GM19240 (cell line): ENCODE results near the gene ADARB2.

ENCODE experiments used
- DNase-seq: peaks from one replicate; pipeline ENCODE4 v3.0.0; 2011; ENCODE audit warnings: low spot score; ENCODE audit not compliant: insufficient read length

The ADARB2 gene

DNA sequence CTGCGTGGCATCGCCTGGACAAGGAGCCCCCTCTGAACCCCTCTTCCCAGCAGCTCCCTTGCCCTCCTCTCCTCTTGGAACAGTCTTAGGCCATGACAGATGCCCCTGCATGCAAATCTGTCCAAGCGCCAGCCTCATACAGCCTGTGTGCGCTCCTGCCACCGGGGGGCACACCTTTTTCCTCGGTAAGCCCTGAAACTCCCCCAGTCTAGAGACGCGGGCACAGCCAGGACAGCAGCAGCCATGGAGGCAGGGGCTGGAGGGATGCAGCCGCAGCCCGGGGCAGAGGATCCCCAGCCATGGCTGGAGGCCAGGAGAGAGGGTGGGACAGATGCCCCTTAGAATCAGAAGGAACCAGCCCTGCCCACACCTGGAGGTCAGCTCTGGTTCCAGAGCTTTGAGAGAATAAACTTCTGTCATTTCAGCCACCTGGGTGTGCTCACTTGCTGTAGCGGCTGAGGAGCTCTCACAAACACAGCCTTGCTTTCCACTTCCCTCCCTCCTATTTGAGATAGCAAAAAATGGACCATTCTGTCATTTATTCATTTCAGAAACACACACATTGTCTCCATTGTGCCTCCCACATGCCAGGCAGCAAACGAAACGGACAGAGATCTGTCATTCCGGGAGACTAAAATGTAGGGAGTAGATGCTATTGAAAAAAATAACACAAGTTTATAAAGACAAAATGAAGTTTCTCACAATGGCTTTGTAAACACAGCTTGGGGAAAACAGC, 439.6 kb downstream of the ADARB2 start:
- no peak for DNase-seq

DNA sequence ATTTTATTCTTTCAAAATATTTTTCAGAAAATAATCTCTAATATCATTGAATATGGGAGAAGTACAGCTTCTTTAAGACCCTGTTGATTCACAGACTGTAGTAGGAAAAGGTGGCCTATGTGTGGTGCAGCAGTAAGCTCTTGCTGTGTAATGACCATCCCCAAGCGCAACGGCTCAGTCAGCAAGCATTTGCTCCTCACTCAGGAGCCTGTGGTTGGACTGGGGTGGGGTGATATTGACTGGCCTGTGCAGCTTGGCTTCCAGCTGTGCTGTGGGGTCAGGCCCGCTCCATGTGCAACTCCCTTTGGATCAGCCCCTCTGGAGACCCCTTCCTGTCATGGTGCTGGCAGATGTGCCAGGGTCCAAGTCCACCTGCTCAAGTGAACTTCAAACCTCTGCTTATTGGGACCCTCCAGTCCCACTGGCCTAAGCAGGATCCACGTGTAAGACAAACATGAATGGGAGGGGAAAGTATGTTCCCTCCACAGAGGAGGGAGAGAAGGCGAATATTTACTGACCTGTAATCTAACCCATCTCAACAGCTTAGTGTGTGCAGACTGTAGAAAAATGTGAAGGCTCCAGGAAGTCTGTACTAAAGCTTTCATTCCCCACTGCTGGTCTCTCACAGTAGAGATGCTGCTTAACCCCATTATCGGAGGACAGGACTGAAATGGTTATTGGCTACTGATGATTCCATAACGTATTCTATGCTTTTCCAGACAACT, 441.4 kb downstream of the ADARB2 start:
- no peak for DNase-seq

DNA sequence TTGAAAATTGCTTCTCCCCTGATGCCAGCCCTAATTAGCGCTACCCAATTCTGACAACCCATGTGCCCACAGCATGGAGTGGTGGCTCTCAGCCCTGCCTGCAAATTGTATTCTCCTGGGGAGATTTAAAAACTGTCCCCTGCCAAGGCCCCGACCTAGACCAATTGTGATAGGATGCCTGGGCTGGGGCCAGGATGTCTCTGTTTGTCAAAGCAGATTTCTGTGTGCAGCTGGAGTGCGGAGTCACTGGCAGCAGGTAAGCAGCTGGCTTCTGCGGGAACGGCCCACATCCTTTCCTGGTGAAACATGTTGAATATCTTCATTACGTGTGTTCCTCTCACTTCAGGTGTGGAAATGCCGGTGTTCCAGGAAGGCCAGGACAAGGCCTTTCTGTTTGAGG, 442.6 kb downstream of the ADARB2 start:
- no peak for DNase-seq

DNA sequence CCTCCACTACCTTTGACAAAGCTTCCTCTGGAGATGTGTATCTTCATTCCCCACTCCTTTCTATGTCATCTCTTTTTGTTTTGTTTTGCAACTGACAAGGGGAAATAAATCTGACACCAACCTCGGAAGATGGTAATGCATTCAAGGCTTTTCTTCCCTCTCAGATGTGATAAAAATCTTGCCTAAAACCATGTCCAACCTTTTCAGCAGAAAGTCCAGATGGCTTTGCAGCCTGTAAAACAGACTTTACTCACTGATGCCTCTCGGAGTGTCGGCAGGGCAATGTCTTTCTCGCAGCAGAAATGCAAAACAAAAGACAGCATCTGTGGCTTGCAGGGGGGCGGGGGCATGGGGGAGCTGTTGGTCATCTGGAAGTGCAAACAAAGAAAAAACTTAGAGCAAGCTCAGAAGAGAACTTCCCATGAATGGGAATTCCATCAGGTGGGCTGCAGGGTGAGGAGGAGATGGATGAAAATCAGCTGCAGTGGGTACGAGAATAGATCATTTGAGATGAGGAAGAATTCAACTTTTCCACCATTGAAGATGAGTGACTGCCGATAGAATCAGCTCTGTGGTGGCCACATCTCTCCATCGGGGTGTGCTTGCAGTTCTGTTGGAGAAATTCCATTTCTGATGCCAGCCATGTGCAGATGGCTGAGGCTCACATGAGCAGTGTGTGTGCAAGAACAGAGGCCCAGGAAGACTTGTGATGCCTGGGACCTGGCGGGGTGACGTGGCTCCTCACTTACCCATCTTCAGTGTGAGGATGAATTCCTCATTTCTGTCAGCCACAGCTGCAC, 443.5 kb downstream of the ADARB2 start:
- DNase-seq, result no peak

DNA sequence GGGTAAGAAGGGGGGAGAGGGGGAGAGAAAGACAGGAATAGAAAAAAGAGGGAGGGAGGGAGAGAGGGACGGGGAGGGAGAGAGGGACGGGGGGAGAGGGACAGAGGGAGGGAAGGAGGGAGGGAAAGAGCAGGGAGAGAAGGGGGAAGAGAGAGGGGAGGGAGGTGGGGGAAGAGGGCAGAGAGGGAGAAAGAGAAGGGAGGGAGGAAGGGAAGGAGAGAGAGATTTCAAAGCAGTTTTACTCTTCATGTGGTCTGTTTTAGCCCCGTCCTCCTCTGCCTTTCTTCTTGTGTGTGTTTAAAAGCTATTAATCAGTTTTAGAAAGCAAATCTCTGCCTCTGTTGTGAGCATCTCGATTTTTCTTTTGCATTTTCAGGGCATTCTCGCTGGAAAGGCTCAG, 444.2 kb downstream of the ADARB2 start:
- DNase-seq, result no peak

DNA sequence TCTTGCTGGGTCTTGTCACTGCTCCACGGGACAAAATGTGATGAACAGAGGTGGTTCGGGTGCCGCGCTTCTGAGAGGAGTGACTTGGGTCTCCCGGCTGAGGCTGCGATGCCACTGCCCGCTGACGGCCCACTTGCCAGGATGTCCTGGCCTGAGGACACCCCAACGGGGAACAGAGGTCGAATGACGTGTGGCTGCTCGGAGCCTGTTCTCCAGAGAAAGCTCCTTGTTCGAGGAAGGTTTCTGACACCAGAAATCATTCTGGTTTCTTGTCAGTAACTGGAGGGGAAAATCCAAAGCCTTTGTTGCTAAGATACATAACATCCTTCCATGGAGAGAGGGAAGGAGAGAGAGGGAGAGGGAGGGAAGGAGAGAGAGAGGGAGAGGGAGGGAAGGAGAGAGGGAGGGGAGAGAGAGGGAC, 444.7 kb downstream of the ADARB2 start:
- no peak for DNase-seq

DNA sequence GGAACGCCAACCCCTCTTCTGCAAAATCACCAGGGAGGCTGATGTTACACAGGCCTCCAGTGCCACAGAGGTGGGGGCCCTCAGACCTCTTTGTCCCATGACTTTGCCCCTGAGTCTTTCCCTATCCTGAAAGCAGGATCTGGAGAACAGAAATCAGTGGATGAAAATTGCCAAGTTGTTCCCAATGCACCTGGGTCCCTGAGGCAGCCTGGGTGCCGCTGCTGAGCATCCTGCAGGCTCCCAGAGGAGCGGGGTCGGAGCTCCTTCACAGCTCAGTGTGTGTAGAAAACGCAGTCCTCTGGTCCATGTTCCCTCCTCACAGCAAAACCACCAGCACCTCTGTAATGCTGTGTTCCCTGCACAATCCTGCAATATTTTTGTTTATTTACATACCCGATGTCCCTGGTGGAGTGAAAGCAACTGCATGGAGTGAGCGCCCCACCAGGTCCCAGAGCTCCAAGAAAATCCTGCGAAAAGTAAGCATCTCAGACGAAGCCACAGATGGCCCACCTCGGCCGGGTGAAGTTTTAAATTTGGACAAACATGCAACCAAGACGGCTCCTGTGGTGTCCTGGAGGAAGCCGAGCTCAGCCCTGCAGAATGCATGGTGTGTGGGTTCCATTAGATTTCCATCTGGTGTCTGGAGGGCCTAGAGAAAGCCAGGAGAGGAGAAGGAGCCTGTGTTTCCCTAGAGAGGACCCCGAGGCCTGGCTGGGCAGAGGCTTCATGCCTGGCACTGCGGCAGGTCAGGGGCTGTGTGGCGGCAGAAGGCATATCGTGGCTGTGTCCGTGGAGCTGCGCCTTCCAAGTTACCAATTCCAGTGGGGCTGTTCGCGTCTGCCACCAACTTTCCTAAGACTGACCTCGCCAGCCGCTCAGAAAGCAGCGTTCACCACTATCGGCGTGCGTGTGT, 445.9 kb downstream of the ADARB2 start:
- no peak for DNase-seq

DNA sequence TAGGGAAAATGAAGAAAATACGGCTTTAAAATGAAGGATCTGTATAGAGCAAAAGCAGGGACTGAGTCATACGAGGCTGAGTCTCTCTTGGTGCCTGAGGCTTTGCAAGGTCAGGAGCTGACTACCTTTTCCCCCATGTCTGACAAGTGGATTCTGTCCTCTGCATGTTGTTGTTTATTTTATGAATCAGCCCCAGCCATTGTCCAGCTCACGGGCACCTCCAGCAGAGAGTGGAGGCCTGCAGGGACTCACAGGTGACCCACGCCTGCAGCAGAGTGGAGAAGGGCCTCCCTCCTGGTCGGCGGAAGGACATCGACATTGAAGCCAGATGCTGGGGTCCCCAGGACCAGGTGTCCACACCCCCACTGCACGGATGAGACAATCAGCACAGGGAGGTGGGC, 447.3 kb downstream of the ADARB2 start:
- no peak for DNase-seq

DNA sequence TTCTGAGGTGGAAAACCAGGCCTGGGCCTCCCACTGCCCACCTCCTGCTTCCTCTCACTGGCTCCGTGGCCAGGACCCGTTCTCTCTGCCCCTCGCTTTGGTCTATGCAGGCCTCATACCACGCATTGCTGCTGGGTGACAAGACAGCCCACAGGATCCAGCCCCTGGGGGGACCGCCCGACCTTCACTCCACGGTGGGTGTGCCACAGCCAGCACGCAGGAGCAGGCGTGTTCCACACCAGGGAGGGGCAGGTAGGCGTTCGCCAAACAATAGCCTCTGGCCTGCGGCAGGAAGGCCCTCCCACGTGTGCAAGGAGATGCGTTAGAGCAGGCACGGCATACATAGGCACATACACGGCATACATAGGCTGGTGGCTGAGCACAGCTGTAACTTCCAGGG, 447.7 kb downstream of the ADARB2 start:
- no peak for DNase-seq

DNA sequence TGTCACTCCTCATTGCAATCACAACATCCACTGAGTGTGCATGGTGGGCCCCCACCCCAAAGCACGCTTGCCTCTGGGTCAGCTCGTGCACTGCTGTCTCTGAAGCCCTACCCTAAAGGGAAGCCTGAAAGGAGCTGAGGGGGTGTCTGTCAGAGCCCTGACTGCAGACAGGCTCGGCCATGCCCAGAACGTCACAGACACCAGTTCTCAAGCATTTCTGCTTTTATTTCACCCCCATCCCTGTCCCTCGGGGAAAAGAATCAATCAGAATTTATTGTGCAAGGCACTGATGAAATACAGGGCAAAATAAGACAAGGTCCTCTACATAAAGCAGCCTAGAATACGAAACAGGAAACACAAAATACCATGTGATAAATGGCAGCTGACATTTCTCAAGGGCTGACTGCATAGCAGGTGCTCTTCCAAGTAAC, 449.3 kb downstream of the ADARB2 start:
- no peak for DNase-seq

DNA sequence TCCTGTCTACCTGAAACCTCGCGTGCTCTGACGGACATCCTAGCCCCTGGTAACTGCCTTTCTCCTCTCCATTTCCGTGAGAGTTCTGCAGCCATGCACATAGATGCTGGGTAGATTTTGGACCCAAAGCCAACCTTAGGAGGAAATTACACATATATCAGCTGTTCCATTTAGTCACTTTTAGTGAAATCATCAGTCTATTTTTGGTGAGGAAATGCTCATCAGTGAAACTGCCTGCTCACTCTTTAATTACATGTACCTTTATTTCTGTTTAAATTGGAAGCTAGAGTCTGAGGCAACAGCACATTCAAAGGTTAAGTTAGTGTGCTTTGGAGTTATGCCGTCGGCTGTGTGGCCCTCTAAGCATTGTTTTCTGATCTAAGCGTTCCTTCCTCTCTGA, 449.8 kb downstream of the ADARB2 start:
- no peak for DNase-seq

DNA sequence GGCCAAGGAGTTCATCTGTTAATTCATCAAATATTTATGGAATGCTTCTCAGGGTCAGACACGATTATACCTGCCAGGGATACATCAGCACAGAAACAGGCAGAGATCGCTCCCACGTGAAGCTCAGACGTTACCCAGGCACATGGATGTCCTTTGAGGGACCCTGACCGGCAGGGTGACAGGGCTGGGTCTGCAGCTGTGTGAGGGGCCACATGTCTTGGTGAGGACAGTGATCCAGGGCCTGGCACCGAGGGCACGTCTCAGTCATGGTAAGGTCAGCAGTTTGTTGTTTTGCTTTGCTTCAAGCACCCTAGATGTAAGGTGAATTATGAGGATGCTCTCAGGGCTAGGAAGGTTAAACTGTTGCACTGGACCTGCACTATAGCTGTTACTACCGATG, 453.2 kb downstream of the ADARB2 start:
- DNase-seq, result no peak

DNA sequence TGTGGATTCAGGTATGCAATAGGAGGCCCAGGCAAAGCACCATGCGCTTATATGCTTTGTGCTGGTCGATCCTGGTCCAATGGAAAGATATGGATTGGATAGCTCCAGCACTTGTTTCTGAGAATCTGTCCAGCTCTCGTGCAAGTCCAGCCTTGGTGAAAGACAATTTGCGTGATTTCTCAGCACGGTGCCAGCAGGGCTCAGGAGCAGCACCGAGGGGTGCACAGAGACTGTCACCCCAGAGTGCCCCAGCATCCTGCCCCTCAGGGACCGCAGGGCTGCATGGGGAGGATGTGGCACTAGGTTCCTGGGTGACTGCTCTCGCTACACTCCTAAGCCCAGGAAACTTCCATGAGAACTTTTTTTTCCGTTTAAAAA, 455.9 kb downstream of the ADARB2 start:
- no peak for DNase-seq

DNA sequence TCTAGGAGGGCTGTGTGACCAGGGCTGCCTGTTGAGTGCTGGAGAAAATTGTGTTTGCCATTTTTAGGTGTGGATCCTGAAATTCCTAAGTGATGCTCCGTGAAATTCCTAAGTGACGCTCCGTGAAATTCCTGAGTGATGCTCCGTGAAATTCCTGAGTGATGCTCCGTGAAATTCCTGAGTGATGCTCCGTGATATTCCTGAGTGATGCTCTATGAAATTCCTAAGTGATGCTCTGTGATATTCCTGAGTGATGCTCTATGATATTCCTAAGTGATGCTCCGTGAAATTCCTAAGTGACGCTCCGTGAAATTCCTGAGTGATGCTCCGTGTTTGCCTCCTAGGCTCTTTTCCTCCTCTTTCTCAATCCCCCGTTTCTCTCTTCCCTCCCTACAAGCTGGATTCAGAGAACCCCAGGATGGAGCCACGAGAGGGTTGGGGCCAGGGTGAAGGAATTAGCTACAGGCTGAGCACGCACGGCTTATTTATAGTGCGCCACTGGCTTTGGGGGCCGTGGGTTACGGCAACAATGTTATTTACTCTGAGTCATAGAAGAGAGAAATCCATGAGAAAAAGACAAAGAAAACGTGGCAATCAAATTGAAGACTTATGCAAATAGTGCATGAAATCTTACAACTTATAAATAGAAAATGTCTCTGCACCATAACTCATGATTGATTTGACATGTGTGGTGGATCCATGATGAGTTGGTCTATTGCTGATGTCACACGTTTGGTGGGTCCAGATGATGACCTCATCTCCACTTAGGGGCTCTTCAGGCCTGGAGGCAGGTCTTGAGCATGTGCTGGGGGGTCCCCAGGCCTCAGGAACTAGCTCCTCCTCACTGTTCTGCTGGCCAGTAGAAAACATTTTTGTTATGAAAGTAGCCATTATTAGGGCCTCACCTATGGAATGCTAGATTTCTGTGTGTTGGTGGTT, 456.6 kb downstream of the ADARB2 start:
- DNase-seq, result no peak

DNA sequence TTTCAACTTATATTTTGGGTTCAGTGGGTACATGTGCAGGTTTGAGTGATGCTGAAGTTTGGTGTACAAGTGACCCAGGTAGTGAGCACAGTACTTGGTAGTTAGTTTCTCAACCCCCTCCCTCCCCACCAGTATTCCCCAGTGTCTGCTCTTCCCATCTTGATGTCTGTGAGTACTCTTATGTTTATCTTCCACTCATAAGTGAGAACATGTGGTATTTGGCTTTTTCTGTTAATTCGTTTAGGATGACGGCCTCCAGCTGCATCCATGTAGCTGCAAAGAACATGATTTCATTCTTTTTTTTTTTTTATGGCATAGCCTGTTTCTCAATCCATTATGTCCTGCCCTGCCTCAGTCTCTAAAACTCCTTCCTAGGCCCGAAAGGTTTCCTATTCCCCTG, 459.0 kb downstream of the ADARB2 start:
- no peak for DNase-seq

DNA sequence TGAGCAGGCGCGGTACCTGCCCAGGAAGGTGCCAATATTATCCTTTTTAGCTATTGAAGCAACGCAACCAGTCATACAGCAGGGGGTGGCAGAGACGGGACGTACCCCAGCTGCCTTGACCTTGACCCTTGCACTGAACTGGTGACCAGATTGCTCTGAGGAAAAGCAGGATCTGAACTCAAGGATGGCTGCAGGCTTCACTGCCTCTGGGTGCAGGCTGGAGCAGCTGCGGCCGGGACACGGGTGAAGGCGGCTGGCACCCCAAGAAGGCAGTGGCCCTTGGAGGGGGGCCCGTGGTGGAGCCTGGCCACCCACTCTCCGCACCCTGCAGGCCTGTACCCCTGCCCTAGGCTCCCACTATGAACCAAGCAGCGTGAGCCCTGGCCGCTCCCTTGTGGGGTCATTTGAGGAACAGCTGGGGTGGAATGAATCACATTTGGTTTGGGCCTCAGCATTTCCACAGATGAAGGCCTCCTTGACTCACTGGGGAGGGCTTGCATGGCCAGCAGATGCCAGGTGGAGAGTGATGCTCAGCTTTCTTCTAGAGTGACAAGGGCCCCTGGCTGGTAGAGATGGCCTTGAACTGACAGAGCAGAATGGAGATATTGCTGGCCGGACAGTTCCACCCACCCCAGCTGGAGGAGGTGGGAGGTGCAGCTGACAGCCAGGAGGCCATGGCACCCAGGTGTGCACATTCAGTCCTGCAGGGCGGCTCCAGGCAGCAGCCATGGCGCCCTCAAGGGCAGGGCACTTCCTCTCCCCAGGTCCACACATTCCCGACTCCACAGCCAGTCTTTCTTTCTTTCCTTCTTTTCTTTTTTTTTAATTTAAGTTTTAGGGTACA, 462.4 kb downstream of the ADARB2 start:
- no peak for DNase-seq

DNA sequence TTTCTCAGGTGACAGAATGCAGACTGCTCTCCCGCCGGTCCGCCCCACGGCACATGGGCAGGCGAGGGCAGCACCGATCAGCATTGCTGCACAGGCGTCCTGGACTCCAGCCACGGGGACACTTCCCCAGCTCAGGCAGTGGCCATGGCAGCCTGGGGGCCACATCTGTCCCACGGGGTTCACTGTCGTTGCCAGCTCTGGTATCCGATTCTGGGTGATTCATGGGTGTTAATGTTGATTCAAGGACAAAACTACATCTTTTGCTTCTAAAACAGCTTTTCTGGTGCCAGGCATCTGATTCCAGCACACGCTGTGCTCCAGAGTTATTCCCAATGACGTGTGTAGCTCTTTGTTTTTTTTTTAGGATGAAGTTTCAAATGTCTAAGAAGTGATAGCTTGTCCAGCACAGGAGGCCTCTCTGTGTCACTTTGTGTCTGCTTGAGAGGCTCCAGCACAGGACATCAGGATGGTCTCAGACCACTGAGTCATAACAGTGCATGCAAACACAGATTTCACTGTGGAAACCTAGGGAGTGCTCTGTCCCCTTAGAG, 463.1 kb downstream of the ADARB2 start:
- DNase-seq, result no peak

DNA sequence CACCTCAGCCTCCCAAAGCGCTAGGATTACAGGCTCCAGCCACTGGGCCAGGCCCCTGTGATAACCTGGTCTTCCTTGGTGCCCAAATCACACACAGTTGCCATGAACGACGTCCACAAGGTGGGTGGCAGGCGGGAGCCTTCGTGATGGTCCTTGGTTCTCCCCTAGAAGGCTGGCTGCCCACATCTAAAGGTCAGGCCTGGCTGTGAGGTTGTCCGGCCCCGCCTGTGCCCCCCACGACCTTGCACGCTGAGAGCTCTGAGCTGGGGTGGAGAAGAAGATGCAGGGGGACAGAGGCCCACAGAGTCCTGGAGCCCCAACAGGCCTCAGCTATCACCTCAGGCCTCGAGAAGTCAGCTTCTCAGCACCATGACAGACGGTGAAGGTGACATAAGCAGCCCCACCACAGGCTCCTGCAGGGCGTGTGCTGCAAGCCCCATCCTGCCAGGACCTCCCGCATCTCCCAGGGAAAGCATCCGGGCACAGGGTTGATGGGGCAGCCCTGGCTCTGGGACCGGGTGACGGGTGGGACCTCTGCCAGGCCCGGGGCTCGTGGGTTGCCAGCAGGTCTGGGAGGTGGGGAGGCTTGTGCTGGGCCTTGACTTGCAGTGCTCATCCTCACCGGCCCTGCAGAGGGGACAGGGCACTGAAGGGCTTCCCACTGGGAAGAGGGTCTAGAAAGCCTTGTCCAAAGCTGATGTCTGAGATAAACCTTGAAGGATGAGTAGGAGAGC, 463.8 kb downstream of the ADARB2 start:
- DNase-seq, result no peak
